ENCODE data around the gene DAZAP2. TPM values are rescaled to one million over a fixed set of nuclear protein-coding genes. Genes with fewer than 3 reads are reported as not detected.

The DAZAP2 gene
- polyA plus RNA-seq, 1 experiment, result 285 TPM

DNA sequence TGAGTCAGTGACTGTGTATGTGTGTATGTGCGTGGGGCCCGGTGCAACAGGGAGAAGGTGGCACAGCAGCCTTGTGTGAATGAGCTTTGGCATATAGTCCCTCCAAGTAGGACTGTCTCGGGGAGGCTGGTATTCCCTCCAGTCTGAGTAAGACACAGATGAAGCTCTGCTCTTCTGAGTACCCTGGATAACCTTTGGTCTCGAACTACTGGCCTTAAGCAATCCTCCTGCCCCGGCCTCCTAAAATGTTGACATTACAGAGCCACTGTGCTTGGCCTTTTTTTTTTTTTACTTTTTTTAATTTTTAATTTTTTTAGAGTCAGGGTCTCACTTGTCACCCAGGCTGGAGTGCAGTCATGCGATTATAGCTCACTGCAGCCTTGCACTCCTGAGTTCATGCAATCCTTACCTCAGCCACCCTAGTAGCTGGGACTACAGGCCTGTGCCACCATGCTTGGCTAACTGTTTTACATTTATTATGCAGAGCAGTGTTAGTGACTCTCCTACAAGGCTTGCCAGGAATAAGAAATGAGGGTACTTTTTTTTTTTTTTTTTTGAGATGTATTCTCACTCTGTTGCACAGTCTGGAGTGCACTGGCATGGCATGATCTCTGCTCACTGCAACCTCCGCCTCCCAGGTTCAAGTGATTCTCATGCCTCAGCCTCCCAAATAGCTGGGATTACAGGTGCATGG lies 9.4 kb upstream of the DAZAP2 start:
- TF ChIP-seq, protein P1, sequence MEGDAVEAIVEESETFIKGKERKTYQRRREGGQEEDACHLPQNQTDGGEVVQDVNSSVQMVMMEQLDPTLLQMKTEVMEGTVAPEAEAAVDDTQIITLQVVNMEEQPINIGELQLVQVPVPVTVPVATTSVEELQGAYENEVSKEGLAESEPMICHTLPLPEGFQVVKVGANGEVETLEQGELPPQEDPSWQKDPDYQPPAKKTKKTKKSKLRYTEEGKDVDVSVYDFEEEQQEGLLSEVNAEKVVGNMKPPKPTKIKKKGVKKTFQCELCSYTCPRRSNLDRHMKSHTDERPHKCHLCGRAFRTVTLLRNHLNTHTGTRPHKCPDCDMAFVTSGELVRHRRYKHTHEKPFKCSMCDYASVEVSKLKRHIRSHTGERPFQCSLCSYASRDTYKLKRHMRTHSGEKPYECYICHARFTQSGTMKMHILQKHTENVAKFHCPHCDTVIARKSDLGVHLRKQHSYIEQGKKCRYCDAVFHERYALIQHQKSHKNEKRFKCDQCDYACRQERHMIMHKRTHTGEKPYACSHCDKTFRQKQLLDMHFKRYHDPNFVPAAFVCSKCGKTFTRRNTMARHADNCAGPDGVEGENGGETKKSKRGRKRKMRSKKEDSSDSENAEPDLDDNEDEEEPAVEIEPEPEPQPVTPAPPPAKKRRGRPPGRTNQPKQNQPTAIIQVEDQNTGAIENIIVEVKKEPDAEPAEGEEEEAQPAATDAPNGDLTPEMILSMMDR (IDR thresholded peaks at IDR 0.05; ENCODE audit: low read depth, low read length), result no peak
- CTCF ChIA-PET, result interaction anchor here (0.7 to 3.0 kb wide), 2 partner anchors 11 to 25 kb away, joined by 5 to 10 read pairs; partner anchors contain the start of gene POU6F1
- Histone ChIP-seq H3K9me3 (ENCODE audit: control insufficient read depth, insufficient read depth, low read length) (no peaks in the 10 kb centered on the region), H3K4me3 (ENCODE audit: low read depth, low read length) (no peak overlapping the region), H3K27me3 (ENCODE audit: control insufficient read depth, insufficient read depth, low read length) (no peaks in the 10 kb centered on the region), H3K27ac (ENCODE audit: low read depth, low read length) (no peak overlapping the region)
- POLR2A ChIA-PET, result no interaction called here
- DNase-seq (ENCODE audit: low read depth, low spot score), result no peak

DNA sequence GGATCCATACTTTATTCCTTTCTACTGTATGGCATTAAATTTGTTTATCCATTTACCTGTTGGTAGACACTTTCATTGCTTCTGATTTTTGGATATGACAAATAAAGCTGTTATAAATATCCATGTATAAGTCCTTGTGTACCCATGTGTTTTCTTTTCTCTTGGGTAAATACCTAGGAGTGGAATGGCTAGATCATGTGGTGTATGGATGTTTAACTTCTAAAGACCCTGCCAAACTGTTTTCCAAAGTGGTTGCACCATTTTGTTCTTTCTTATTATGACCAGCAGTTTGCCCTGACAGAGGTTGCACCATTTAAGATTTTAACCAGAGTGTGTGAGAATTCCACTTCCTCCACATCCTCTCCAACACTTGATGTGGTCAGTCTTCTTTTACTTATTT lies 6.0 kb upstream of the DAZAP2 start:
- H3K27ac ChIP-seq (ENCODE audit: low read depth, low read length), result no peak overlapping the region
- no peaks in the 10 kb centered on the region for H3K9me3 ChIP-seq (ENCODE audit: control insufficient read depth, insufficient read depth, low read length)
- no peak overlapping the region for H3K4me3 ChIP-seq (ENCODE audit: low read depth, low read length)
- CTCF ChIA-PET, result interaction anchor here (0.7 kb wide), 1 partner anchor 265 kb away, joined by 3 read pairs; no protein-coding TSS in a partner anchor
- POLR2A ChIA-PET, result no interaction called here
- no peak for DNase-seq (ENCODE audit: low read depth, low spot score)
- TF ChIP-seq, protein P1 (IDR thresholded peaks at IDR 0.05; ENCODE audit: low read depth, low read length), result no peak
- no peaks in the 10 kb centered on the region for H3K27me3 ChIP-seq (ENCODE audit: control insufficient read depth, insufficient read depth, low read length)

DNA sequence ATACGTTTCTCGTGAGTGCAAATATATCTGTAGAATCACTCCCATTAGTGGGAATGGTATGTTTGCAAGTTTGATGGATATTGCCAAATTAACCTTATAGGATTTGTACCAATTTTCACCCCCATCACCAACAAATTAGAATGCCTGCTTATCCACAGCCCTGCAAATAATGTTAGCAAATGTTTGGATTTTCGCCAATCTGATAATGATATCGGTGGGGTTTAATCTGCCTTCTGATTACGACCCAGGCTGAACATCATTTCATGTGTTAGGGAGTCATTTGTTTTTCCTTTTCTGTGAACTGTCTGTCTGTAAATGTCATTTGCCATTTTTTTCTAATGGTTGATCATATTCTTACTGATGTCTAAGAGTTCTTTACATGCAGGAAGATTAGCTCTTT lies 4.1 kb upstream of the DAZAP2 start:
- Histone ChIP-seq H3K27ac (ENCODE audit: low read depth, low read length) (no peak overlapping the region), H3K9me3 (ENCODE audit: control insufficient read depth, insufficient read depth, low read length) (peaks cover 4% of the 10 kb centered on the region; the same call in 1 of the 2 replicates), H3K4me3 (ENCODE audit: low read depth, low read length) (no peak overlapping the region), H3K27me3 (ENCODE audit: control insufficient read depth, insufficient read depth, low read length) (no peaks in the 10 kb centered on the region)
- TF ChIP-seq, protein P1 (IDR thresholded peaks at IDR 0.05; ENCODE audit: low read depth, low read length), result no peak
- no peak for DNase-seq (ENCODE audit: low read depth, low spot score)
- ChIA-PET CTCF (no interaction called here), POLR2A (no interaction called here)

DNA sequence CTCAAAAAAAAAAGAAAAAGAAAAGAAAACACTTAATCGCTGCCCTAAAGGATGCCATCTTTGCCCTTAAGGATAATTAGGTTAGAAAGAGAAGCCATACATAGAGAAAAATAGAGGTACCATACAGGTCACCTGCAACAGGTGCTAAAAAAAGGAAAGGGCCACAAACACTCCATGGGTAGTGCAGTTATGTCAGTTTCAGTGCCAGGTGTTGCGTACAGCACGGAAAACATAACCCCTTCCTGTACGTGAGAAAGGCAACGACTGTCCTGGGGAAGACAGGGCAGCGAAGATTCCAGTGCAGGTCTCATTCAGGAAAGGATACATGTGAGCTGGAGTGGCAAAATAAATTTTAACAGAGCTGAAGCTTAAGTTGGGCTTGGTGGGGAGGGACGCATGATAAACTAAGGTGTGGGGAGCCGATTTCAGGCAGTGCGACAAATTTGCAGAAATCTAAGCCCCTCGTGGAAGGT lies 553 bp upstream of the DAZAP2 start:
- ChIA-PET POLR2A (interaction anchor here (0.6 to 1.8 kb wide), 12 partner anchors 8 to 412 kb away, joined by 3 to 21 read pairs (median 6); partner anchors contain the start of genes POU6F1 and SMAGP), CTCF (interaction anchor here (0.9 to 1.7 kb wide), 3 partner anchors 20 to 191 kb away, joined by 3 to 9 read pairs (median 6); partner anchors contain the start of gene POU6F1)
- peak overlapping the region; percentile 100 for H3K4me3 ChIP-seq (ENCODE audit: low read depth, low read length)
- H3K9me3 ChIP-seq (ENCODE audit: control insufficient read depth, insufficient read depth, low read length), result peaks cover 4% of the 10 kb centered on the region; the same call in 1 of the 2 replicates
- H3K27me3 ChIP-seq (ENCODE audit: control insufficient read depth, insufficient read depth, low read length), result no peaks in the 10 kb centered on the region
- no peak overlapping the region for H3K27ac ChIP-seq (ENCODE audit: low read depth, low read length)
- TF ChIP-seq, protein P1 (IDR thresholded peaks at IDR 0.05; ENCODE audit: low read depth, low read length), result no peak
- DNase-seq (ENCODE audit: low read depth, low spot score), result no peak

DNA sequence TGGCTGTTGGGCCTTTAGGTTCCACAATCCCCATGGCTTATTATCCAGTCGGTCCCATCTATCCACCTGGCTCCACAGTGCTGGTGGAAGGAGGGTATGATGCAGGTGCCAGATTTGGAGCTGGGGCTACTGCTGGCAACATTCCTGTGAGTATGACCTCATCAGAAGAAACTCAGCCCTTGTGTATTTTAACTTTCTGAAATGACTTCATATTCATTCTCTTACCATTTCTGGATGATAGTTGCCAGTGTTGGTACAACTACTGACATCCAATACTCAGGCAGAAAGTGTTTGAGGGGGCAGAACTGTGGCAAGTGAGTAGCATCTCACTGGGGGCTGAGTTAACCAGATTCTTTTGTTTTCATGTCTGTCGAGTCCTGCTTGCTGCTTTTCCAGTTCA lies 2.3 kb downstream of the DAZAP2 start:
- peak; percentile 32 for DNase-seq (ENCODE audit: low read depth, low spot score)
- H3K27ac ChIP-seq (ENCODE audit: low read depth, low read length), result no peak overlapping the region
- H3K9me3 ChIP-seq (ENCODE audit: control insufficient read depth, insufficient read depth, low read length), result peaks cover 4% of the 10 kb centered on the region; the same call in 1 of the 2 replicates
- H3K4me3 ChIP-seq (ENCODE audit: low read depth, low read length), result no peak overlapping the region
- H3K27me3 ChIP-seq (ENCODE audit: control insufficient read depth, insufficient read depth, low read length), result no peaks in the 10 kb centered on the region
- POLR2A ChIA-PET, result interaction anchor here (0.9 to 1.1 kb wide), 2 partner anchors 10 to 12 kb away, joined by 3 read pairs; no protein-coding TSS in a partner anchor
- CTCF ChIA-PET, result interaction anchor here (0.8 to 2.2 kb wide), 3 partner anchors 12 to 194 kb away, joined by 3 to 10 read pairs (median 3); no protein-coding TSS in a partner anchor
- TF ChIP-seq, protein P1 (IDR thresholded peaks at IDR 0.05; ENCODE audit: low read depth, low read length), result no peak
